WTC11 (cell line): ENCODE data around the gene YIPF2.

Source experiments
- CTCF ChIP-seq: fragments of 200-600 bp; IDR thresholded peaks from 2 replicates; pipeline ENCODE4 v1.8.0; 2022; ENCODE audit warnings: antibody characterized with exemption
- E2F1 ChIP-seq: sonication (generic); formaldehyde crosslinking; IDR thresholded peaks from 2 replicates; pipeline ENCODE4 v1.8.0; 2022; ENCODE audit warnings: mild to moderate bottlenecking, missing genetic modification reagents
- FOXK1 ChIP-seq: sonication (generic); formaldehyde crosslinking; IDR thresholded peaks from 2 replicates; pipeline ENCODE4 v1.8.0; 2022; ENCODE audit warnings: mild to moderate bottlenecking, moderate library complexity, missing genetic modification reagents
- GTF2I ChIP-seq: fragments of 250-450 bp; sonication (Bioruptor Pico); conservative IDR thresholded peaks from 2 replicates; pipeline ENCODE4 v1.4.0; 2021; ENCODE audit warnings: mild to moderate bottlenecking
- PRDM15 ChIP-seq: sonication (generic); formaldehyde crosslinking; IDR thresholded peaks from 2 replicates; pipeline ENCODE4 v1.8.0; 2022; ENCODE audit warnings: missing genetic modification reagents
- PREB ChIP-seq: sonication (generic); formaldehyde crosslinking; IDR thresholded peaks from 2 replicates; pipeline ENCODE4 v1.8.1; 2022; ENCODE audit warnings: mild to moderate bottlenecking, missing genetic modification reagents, moderate library complexity, borderline replicate concordance
- SMAD4 ChIP-seq: sonication (generic); formaldehyde crosslinking; IDR thresholded peaks from 2 replicates; pipeline ENCODE4 v1.8.0; 2022; ENCODE audit warnings: mild to moderate bottlenecking, missing genetic modification reagents
- USF2 ChIP-seq: sonication (generic); formaldehyde crosslinking; IDR thresholded peaks from 2 replicates; pipeline ENCODE4 v1.8.1; 2023; ENCODE audit warnings: mild to moderate bottlenecking, missing genetic modification reagents, moderate library complexity

- TF ChIP-seq CTCF (no peak), GTF2I (no peak), USF2 (CRISPR knock-in tag) (no peak), FOXK1 (CRISPR knock-in tag) (no peak), SMAD4 (CRISPR knock-in tag) (no peak), PRDM15 (CRISPR knock-in tag) (no peak), E2F1 (CRISPR knock-in tag) (no peak), PREB (CRISPR knock-in tag) (no peak)
Measured at GRCh38 chr19:10892256-10892655, 36.2 kb downstream of the YIPF2 start.
